Neural crest cell (in vitro differentiated cells): ENCODE results near the gene POFUT1. TPM values are rescaled to one million over a fixed set of nuclear protein-coding genes. Genes with fewer than 3 reads are reported as not detected.
"Not testable (repeated sequence)": the region's sequence is repeated elsewhere in the genome, so short reads cannot be mapped to it uniquely, and the experiment has no call there.

Experiments
- DNase-seq: peaks from one replicate; pipeline ENCODE4 v3.0.0; 2021; ENCODE audit warnings: low read depth, mixed read lengths, low spot score
- H3K27ac Mint-ChIP-seq: one replicate; pipeline ENCODE4 v1.8.0; 2021; ENCODE audit warnings: mild to moderate bottlenecking, mixed read lengths; ENCODE audit not compliant: unreplicated experiment
- H3K27me3 Mint-ChIP-seq: 2 replicates; pipeline ENCODE4 v1.8.0; 2021; ENCODE audit warnings: low read depth, mild to moderate bottlenecking, mixed read lengths
- H3K36me3 Mint-ChIP-seq: 2 replicates; pipeline ENCODE4 v1.8.0; 2021; ENCODE audit warnings: low read depth, mild to moderate bottlenecking, mixed read lengths
- H3K4me1 Mint-ChIP-seq: 2 replicates; pipeline ENCODE4 v1.8.0; 2021; ENCODE audit warnings: mixed read lengths
- H3K4me3 Mint-ChIP-seq: one replicate; pipeline ENCODE4 v1.8.0; 2021; ENCODE audit warnings: mild to moderate bottlenecking, mixed read lengths
- H3K9me3 Mint-ChIP-seq: 2 replicates; pipeline ENCODE4 v1.8.0; 2021; ENCODE audit warnings: mixed read lengths
- total RNA-seq: library from RNA; stranded (reverse); gene quantifications from 2 replicates; pipeline ENCODE4 v1.2.1, GENCODE V29; 2021
- TF ChIP-seq, protein P1 (sequence below): fragments of 200-600 bp; sonication (generic); conservative IDR thresholded peaks from 2 replicates; pipeline ENCODE4 v1.5.0; 2021; ENCODE audit warnings: antibody characterized with exemption, mild to moderate bottlenecking

The POFUT1 gene
- total RNA-seq, 1 donor from 2014 or later, result 51.4 TPM

DNA sequence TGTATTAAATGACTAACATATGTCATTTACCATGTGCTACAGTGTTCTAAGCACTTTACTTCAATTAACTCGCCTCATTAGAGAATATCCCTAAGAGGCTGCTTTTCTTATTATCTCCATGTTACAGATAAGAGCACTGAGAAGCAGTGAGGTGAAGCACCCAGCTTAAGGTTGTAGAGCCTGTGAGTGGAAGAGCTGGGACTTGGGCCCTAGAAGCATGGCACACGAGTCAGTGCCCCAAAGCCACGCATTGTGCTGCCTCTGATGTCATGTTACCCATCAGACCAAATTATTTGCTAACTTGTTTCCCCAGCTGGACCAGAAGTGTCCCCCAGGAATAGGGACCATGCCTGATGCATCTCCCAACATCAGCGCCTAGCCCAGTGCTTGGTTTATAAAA is 34.1 kb downstream of the POFUT1 start:
- H3K36me3 Mint-ChIP-seq, result no peaks in the 10 kb centered on the region
- TF ChIP-seq, protein P1, sequence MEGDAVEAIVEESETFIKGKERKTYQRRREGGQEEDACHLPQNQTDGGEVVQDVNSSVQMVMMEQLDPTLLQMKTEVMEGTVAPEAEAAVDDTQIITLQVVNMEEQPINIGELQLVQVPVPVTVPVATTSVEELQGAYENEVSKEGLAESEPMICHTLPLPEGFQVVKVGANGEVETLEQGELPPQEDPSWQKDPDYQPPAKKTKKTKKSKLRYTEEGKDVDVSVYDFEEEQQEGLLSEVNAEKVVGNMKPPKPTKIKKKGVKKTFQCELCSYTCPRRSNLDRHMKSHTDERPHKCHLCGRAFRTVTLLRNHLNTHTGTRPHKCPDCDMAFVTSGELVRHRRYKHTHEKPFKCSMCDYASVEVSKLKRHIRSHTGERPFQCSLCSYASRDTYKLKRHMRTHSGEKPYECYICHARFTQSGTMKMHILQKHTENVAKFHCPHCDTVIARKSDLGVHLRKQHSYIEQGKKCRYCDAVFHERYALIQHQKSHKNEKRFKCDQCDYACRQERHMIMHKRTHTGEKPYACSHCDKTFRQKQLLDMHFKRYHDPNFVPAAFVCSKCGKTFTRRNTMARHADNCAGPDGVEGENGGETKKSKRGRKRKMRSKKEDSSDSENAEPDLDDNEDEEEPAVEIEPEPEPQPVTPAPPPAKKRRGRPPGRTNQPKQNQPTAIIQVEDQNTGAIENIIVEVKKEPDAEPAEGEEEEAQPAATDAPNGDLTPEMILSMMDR, result no peak
- no peak for DNase-seq
- no peak overlapping the region for H3K27ac Mint-ChIP-seq
- peaks cover 7% of the 10 kb centered on the region for H3K4me1 Mint-ChIP-seq
- H3K27me3 Mint-ChIP-seq, result no peaks in the 10 kb centered on the region
- no peaks in the 10 kb centered on the region for H3K9me3 Mint-ChIP-seq
- H3K4me3 Mint-ChIP-seq, result no peak overlapping the region

DNA sequence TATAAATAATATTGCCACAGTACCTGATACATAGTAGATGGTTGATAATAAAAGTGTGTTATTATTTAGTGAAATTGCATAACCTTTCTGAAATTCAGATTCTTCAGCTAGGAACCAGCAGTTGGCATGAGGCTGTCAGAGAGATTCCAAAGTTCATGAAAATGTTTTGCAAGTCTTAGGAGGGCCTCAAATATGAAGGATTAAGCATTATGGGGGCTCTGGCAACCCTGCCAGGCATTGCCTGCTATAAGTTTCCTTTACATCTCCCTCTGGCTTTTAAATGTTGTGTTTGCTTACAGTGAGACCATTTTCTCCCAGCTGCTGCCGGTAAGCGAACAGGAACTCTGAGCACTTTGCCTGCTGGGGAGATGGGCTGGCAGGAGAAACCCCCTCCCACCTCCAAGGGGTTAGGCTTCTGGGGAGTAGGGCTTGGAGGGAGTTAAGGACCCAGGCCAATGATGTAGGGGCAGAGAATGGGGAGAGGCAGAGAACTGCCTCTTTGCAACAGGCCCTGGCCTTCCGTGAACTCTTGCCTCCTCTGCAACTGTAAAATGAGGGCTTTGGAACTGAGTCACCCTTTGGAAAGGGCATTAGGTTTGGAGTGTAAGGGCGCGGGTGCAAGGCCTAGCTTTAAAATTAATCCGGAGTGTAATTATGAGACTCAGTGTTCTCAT is 36.6 kb downstream of the POFUT1 start:
- peaks cover 7% of the 10 kb centered on the region for H3K4me1 Mint-ChIP-seq
- DNase-seq, result no peak
- H3K4me3 Mint-ChIP-seq, result no peak overlapping the region
- TF ChIP-seq, protein P1, result no peak
- no peaks in the 10 kb centered on the region for H3K9me3 Mint-ChIP-seq
- H3K27me3 Mint-ChIP-seq, result no peaks in the 10 kb centered on the region
- peak overlapping the region; percentile 14 for H3K27ac Mint-ChIP-seq
- no peaks in the 10 kb centered on the region for H3K36me3 Mint-ChIP-seq

DNA sequence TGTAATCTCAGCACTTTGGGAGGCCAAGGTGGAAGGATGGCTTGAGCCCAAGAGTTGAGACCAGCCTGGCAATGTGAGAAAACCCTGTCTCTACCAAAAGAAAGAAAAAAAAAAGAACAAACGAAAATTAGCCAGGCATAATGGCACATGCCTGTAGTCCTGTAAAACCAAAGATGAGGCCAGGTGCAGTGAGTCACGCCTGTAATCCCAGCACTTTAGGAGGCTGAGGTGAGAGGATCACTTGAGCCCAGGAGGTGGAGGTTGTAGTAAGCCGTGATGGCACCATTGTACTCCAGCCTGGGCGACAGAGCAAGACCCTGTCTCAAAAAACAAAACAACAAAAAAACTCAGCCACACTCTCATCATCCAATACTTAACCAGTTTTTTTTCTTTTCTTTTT is 37.3 kb downstream of the POFUT1 start:
- H3K36me3 Mint-ChIP-seq, result no peaks in the 10 kb centered on the region
- DNase-seq, result no peak
- no peaks in the 10 kb centered on the region for H3K27me3 Mint-ChIP-seq
- no peaks in the 10 kb centered on the region for H3K9me3 Mint-ChIP-seq
- H3K4me3 Mint-ChIP-seq, result no peak overlapping the region
- peaks cover 7% of the 10 kb centered on the region for H3K4me1 Mint-ChIP-seq
- no peak overlapping the region for H3K27ac Mint-ChIP-seq
- TF ChIP-seq, protein P1, result no peak

- H3K36me3 Mint-ChIP-seq, H3K4me3 Mint-ChIP-seq, H3K4me1 Mint-ChIP-seq, DNase-seq, H3K27me3 Mint-ChIP-seq, H3K9me3 Mint-ChIP-seq: not testable (repeated sequence)
- H3K27ac Mint-ChIP-seq, result peak overlapping the region; percentile 39
Measured at GRCh38 chr20:32246208-32246607, 38.5 kb downstream of the POFUT1 start.

DNA sequence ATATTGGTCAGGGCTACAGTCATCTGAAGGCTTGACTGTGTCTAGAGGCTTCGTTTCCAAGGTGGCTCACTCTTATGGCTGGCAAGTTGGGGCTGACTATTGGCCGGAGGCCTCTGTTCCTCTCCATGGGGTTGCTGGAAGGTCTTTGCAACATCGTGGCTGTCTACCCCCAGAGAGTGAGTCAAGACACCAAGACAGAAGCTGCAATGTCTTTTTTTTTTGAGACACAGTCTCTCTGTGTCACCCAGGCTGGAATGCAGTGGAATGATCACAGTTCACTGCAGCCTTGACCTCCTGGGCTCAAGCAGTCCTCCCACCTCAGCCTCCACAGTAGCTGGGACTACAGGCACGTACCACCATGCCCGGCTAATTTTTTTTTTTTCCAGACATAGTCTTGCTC is 40.4 kb downstream of the POFUT1 start:
- TF ChIP-seq, protein P1, result no peak
- Mint-ChIP-seq H3K27me3 (no peaks in the 10 kb centered on the region), H3K9me3 (no peaks in the 10 kb centered on the region), H3K4me1 (no peaks in the 10 kb centered on the region), H3K4me3 (no peak overlapping the region), H3K27ac (peak overlapping the region; percentile 43), H3K36me3 (no peaks in the 10 kb centered on the region)
- no peak for DNase-seq

DNA sequence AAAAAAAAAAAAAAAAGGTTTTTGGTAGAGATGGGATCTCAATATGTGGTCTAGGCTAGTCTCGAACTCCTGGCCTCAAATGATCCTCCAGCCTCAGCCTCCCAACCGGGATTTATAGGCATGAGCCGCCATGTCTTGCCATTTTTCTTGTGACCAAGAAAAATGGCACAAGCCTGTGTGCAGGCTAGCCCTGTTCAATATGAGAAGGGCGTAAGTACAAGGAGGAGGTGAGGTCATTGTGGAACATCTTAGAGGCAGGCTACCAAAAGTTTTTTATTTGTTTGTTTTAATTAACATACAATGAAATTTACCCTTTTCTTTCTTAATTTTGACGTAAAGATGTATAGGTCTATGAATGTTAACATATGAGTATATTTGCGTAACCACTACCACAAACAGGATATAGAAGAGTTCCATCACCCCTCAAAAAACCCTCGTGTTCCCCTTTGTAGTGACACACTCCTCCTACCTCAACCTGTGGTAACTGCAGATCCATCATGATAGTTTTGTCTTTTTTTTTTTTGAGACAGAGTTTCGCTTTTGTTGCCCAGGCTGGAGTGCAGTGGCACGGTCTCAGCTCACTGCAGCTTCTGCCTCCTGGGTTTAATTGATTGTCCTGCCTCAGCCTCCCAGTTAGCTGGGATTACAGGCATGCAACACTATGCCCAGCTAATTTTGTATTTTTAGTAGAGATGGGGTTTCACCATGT is 41.5 kb downstream of the POFUT1 start:
- DNase-seq, result no peak
- Mint-ChIP-seq H3K4me3 (no peak overlapping the region), H3K27ac (no peak overlapping the region), H3K4me1 (no peaks in the 10 kb centered on the region), H3K27me3 (no peaks in the 10 kb centered on the region), H3K36me3 (no peaks in the 10 kb centered on the region), H3K9me3 (no peaks in the 10 kb centered on the region)
- TF ChIP-seq, protein P1, result no peak
